Left colon (tissue), 2 donors: ENCODE measurements around the gene LDB1. TPM values are rescaled to one million over a fixed set of nuclear protein-coding genes. Genes with fewer than 3 reads are reported as not detected.

Source experiments
- ATAC-seq: fragments of 200-7000 bp; cut with Tn5 transposase; one replicate; pipeline ENCODE4 v1.9.1; 2020; ENCODE audit warnings: mild to moderate bottlenecking, moderate library complexity
- DNase-seq, 2 donors: peaks; one replicate each; pipeline ENCODE4 v3.0.0-alpha.2; 2020
- intact Hi-C, 2 donors: fragments of 100-400 bp; cut with DNase I in 1 of 2; cut with micrococcal nuclease in 1 of 2; formaldehyde crosslinking; loops; one replicate each; pipeline versions ENCODE4 v1.11.2 to v1.14.0; 2022; cut with DNase I, micrococcal nuclease
- total RNA-seq, 2 donors: library from RNA; stranded (reverse); fragmentation: NEBNext Ultra II Directional; extraction: Animal tissue kit (Norgen Biotek cat#: 25700); gene quantifications; one replicate each; pipeline ENCODE4 v1.2.1, GENCODE V29; 2021
- donor health status: DM: no; HTN: no; CAD: no.
- donor health status: DM: yes; HTN: yes; CAD: no.

Gene LDB1
- total RNA-seq, 2 donors from 2014 or later = 29.5 to 34.6 TPM

- DNase-seq = peak; percentile 90 to 94
- intact Hi-C loops = no loop called here
- peak; percentile 87 for ATAC-seq
These were observed 5.1 kb downstream of the LDB1 start for GRCh38 chr10:102114861-102115618.

DNA sequence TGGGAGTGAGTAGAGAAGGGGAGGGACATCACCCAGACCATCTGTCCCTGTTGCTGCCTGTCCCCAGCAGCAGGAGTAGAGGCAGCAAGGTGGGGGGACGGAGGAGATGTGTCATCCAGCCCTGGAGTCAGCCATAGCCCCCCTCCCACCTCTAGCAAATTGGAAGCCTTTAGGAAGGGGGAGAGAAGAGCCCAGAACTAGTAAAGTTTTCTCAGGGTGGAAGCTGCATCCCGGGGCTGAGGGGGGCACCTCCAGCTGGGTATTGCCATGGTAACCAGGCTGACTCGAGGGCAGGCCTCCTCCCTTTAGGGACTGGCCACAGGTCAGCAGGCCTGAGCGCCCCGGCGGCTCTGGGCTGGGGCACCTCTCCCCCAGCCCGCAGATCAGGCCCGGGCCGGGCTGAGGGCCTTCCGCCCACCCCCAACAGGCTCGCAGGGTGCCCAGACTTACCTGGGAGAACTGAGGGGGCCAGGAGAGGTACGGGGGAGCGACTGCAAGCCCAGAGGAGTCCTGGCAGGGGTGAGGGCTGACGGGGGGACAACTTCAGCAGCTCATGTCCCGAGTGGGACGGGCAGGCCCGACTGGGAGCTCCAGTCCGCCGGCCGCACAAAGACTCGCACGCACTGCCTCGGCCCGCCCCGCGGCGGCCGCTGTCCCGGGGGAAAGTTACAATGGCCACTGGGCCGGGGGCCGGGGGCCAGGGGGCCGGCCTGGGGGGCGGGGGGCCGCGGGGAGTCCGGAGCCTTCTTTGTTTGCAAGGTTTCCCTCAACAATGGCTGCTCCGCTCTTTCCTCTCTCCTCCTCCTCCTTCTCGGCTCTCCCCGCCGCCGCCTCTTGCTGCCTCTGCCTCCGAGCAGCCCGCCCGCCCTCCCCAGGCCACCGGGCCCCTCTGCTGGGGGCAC is 6.0 kb downstream of the LDB1 start:
- intact Hi-C loops = no loop called here
- DNase-seq = peak in 1 of 2 donors; percentile 43

GRCh38 chr10:102113261-102113955 is 6.8 kb downstream of the LDB1 start:
- intact Hi-C loops = no loop called here
- ATAC-seq = no peak
- no peak for DNase-seq

More for the DNA sequence above, 6.0 kb downstream of the LDB1 start:
- peak; percentile 43 for ATAC-seq

DNA sequence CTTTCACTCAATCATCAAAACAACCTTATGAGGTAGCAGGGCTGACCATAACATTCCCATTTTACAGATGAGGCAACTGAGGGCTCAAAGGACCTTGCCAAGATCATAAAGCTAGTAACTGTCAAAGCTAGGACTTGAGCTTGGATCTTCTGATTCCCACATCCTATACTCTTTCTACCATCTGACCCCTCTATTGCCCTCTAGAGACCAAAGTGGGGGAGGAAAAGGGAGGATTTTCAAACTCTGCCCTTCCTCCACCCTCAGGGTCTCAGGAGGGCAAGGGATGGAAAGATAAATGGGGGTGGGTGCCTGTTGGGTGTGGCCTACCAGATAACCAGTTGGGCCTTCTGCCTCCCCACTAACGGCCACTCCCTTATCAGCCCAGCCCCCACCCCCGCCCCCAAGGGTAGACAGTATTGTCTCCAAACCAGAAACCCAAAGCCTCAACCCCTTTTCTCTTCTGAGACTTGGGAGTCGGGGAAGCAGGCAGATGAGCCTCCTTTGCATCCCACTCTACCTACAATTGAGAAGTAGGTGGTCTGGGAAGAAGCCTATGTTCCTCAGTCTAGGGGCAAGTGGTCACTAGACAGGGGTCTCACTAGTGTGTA is 7.9 kb downstream of the LDB1 start:
- DNase-seq (no peak), ATAC-seq (no peak)
- intact Hi-C loops = no loop called here

DNA sequence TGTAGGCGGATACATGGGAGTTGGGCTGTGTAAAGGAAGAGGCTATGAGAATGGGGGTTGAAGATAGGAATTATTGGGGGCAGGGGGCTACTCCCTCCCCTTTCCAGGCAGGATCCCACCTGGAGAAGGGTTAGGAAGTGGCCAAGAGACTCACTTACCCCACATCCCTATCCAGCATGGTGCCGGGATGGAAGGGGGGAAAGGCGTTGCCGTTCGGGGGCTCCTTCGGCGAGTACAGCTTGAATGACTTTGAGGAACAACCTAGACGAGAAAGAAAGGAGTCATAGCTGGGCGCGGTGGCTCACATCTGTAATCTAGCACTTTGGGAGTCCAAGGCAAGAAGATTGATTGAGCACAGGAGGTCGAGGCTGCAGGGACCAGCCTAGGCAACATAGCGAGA is 8.9 kb downstream of the LDB1 start:
- ATAC-seq (no peak), DNase-seq (no peak)
- intact Hi-C loops = no loop called here

DNA sequence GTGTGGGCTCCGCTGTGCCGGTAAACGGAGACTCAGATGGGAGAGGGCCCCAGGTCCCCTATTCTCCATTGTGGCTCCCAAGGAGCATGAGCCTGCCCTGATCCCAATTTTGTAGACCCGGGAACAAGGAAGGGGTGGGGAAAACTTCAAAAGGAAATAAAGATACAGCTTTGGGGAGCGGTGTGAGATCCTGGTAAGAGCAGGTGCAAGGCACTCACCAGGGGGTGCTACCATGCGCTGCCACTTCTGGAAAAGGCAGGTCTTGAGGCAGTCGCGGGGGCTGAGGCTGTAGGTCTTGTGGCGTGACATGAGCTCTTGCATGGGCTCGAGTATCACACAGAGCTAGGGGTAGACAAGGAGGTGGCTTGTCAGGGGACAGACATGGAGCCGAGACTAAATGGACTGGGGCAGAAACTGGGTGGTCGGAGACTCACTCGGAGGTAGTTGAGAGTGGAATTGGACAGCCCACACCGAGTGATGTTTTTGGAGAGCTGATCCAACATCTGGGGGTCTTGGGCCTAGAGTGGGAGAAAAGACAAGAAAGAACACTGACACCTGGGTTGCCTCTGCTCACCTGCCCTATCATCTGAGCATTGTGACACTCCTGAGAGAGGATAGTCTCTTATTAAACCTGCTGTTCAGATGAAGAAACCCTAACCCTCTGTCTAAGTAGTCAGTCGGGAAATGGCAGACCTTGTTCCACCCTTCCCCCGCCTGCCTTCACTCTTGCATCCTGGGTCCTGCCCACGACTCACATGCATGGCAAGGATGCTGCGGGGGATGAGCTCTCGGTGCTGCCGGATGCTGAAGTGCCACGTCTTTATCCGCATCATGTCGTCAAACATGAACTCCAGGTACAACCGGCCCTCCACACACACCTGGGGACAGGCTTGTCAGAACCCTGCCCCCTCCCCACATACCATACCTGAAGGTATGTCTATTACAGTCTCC is 10.7 kb downstream of the LDB1 start:
- no peak for ATAC-seq
- intact Hi-C loops = no loop called here
- DNase-seq = no peak

DNA sequence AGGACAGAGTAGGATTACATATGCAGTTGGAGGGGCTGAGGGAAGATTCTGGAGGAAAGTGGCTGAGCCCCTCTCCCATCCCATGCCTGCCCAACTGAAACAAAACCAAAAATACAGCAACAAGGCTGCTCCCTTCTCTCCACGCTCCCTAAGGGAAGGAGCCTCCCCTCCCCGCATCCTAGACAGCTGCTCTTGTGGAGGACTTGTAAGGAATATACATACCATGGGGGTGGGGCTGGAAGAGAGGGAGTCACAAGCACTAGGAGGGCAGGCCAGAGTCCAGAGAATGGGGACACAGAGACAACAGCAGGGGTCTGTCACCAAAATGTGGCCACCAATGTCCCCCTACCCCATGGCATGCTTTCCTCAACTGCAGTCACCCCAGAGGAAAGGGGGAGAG is 13.2 kb downstream of the LDB1 start:
- intact Hi-C loops = no loop called here
- DNase-seq (no peak), ATAC-seq (no peak)

DNA sequence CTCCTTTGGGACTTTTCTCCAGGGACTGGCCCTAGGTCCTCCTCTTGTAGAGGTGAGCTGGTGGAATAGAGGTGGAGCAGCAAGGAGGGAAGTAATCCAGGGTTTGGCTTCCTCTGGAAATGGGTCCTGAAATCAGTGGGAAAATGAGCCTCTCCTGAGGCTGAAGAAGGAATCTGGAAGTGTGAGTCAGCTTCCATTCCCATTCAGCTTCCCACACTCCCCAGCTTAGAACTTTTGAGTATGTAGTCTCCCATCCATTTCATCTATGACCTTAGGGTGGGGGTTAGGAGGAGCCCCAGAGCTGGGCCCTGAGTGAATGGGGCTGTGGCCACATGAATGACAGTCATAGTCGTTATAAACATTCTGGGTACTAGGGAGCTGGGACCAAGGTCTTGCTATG is 17.7 kb downstream of the LDB1 start:
- ATAC-seq (no peak), DNase-seq (no peak)
- intact Hi-C loops = no loop called here

- DNase-seq = no peak
- intact Hi-C loops = no loop called here
- ATAC-seq = no peak
These were observed 19.0 kb downstream of the LDB1 start for GRCh38 chr10:102101152-102101551.

- DNase-seq = no peak
- intact Hi-C loops = no loop called here
- no peak for ATAC-seq
These were observed 23.7 kb downstream of the LDB1 start for GRCh38 chr10:102096449-102096848.

DNA sequence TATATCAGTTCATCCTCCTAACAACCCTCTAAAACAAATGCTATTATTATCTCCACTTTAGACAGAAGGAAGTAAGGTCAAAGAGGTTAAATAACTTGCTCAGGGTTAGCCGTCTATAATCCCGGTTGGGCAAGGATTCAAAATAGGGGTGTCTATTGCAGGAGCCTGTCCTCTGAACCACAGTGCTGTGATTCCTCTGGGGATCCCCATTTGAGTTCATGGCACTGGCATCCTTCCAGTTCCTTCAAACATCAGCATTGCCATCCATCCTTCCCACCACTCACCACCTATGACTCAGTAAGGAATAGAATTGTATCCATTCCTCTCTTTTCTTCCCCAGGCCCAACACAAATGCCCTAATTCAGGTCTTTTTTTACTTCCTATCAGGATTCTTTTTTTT is 29.4 kb downstream of the LDB1 start:
- intact Hi-C loops = no loop called here
- ATAC-seq (no peak), DNase-seq (no peak)

GRCh38 chr10:102086196-102086595 is 34.0 kb downstream of the LDB1 start:
- intact Hi-C loops = no loop called here
- no peak for ATAC-seq
- DNase-seq = no peak

DNA sequence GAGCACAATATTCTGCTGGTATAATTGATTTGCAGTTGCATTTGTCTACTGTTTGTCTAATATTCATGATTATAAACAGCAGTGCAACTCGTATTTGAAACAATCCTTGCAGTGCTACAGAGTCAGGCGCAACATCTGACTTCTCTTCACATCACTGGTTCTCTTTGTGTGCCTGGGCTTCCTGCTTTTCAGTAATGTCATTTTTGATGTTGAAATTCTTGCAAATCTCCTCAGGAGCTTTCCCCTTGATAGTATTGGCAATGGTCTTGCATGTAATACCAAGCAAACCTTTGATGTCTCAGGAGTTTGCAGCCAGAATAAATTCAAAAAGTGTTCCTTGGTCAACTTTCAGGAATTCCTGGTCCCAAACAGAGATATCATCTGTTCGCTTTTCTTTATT is 34.8 kb downstream of the LDB1 start:
- intact Hi-C loops = no loop called here
- no peak for ATAC-seq
- DNase-seq = no peak

- ATAC-seq = no peak
- intact Hi-C loops = no loop called here
- no peak for DNase-seq
These were observed 36.6 kb downstream of the LDB1 start for GRCh38 chr10:102083541-102083940.

DNA sequence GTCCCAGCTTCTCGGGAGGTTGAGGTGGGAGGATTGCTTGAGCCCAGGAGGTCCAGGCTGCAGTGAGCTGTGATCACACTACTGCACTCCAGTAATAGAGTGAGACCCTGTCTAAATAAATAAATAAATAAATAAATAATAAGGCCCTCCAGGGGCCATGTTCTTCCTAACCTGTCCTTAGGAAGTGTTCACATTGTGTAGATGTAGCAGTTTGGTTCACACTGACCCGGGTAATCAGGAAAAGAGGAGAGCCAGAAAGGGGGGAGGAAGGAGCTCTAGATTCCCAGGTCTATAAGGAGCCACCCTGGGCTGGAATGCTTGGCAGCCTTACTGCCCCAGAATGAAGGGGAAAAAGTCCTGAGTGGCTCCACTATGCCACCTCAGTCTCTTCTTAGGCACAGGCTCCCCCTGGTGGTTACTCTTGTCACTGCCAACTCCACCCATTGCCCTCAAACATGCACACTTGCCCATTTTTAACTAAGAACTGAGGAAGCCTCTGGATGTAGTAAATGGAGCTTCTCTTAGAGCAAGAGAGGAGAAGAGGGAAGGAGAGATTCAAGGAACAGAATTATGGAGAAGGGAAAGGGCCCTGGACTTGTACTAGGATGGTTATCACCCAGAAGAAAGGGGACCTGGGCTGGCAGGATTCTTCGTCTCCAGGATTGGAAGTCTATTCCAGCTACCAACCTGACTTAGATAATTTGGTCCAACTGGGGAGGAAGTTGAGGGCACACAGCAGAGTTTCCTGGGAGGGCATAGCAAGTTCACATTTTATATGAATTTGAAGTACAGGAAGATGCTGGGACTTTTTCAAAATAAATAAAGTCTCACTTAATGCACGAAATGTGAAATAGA is 47.3 kb downstream of the LDB1 start:
- DNase-seq (peak; percentile 69 to 88), ATAC-seq (peak; percentile 94)
- intact Hi-C loops = no loop called here

DNA sequence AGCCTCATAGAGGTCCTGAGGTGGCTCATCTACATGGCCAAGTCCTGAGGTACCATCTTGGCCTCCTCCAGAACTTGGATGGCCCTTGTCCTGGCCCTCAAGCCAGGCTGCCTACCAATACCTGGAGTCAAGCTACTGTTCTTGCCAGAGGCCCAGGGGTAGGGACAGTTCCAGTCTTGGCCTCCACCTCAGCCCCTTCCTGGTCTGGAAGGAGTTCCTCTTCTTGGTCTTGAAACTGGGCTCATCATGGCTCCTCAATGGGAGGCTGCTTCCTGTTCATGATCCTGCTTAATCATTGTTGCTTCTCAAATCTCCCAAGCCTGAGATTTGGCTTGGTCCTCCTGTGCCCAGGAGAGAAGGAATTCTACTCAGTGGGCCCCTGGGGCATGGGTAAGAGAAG is 51.1 kb downstream of the LDB1 start:
- no peak for DNase-seq
- ATAC-seq = no peak
- intact Hi-C loops = no loop called here

DNA sequence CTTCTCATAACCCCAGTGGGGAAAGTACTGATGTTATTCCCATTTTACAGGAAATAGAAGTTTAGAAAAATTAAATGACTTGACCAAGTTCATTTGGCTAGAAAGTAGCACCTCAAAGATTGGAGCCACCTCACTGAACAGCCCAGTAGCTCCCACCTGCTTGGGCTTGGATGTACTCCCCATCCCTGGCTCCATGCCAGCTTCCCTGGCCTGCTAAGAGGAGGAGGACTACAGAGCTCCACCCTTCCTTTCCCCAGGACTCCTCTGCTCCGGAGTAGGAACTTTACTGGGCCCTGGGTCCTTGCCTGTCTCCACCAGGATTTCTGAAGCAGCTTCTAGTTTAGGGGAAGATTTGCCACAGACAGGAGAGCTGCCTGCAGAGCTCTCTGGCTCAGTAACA is 52.0 kb downstream of the LDB1 start:
- ATAC-seq (no peak), DNase-seq (peak in 1 of 2 donors; percentile 56)
- intact Hi-C loops = no loop called here
